Measurements from ENCODE around the gene KREMEN1.

The KREMEN1 gene

DNA sequence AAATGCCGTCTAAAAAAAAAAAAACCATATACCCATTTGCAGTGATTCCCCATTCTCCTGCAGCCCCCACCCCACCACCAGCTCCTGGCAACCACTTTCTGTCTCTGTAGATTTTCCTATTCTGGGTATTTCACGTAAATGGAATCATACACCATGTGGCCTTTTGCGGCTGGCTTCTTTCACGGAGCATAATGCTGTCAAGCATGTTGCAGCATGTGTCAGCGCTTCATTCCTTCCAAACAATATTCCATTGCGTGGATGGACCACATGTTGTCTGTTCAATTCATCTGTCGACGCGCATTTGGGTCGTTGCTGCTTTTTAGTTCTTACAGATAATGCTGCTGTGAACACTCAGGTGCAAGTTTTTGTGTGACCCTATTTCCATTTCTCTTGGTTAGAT, 118.1 kb downstream of the KREMEN1 start:
- in situ Hi-C loops (cut with HindIII; ENCODE audit: low sequenced_read_pairs) = no loop called here
- TF ChIP-seq, protein P1, sequence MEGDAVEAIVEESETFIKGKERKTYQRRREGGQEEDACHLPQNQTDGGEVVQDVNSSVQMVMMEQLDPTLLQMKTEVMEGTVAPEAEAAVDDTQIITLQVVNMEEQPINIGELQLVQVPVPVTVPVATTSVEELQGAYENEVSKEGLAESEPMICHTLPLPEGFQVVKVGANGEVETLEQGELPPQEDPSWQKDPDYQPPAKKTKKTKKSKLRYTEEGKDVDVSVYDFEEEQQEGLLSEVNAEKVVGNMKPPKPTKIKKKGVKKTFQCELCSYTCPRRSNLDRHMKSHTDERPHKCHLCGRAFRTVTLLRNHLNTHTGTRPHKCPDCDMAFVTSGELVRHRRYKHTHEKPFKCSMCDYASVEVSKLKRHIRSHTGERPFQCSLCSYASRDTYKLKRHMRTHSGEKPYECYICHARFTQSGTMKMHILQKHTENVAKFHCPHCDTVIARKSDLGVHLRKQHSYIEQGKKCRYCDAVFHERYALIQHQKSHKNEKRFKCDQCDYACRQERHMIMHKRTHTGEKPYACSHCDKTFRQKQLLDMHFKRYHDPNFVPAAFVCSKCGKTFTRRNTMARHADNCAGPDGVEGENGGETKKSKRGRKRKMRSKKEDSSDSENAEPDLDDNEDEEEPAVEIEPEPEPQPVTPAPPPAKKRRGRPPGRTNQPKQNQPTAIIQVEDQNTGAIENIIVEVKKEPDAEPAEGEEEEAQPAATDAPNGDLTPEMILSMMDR (IDR thresholded peaks at IDR 0.05; ENCODE audit: low read depth, low read length) = no peak
- no peak for DNase-seq (ENCODE audit: low read depth, low spot score)
- no peak overlapping the region for H3K4me3 ChIP-seq (ENCODE audit: low read depth, low read length)

DNA sequence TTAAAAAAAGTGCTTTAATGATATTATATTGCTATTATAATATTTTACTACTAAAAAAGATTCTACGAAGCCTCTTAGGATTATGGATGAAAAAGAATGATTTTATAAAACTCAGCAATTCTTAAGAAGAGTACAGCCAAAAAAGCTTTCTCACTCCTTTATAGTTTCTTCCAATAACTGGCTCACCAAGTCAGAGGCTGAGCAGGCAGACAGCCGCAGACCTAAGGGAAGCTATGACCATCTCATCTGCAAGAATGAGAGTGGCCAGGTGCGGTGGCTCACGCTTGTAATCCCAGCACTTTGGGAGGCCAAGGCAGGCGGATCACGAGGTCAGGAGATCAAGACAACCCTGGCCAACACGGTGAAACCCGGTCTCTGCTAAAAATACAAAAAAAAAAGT, 120.2 kb downstream of the KREMEN1 start:
- DNase-seq (ENCODE audit: low read depth, low spot score) = no peak
- TF ChIP-seq, protein P1 (IDR thresholded peaks at IDR 0.05; ENCODE audit: low read depth, low read length) = no peak
- no peak overlapping the region for H3K4me3 ChIP-seq (ENCODE audit: low read depth, low read length)
- in situ Hi-C loops (cut with HindIII; ENCODE audit: low sequenced_read_pairs) = no loop called here

DNA sequence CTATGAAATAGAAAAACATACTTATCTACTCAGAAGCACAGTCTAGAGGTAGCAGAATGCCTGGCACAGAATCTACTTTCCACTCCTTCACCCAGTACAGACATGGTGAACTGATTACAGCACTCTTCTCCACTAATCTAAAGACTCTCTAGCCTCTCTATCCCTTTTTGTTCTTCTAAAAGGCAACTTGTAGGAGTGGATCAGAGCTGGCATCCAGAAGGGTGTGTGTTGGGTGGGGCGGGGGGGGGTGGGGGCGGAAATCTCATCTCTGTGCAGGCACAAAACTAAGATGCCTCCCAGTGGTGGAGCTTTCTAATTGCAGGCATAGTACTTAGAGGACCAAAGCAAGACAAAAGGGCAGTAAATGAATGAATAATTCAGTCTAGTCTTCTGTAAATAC, 121.3 kb downstream of the KREMEN1 start:
- TF ChIP-seq, protein P1 (IDR thresholded peaks at IDR 0.05; ENCODE audit: low read depth, low read length) = no peak
- in situ Hi-C loops (cut with HindIII; ENCODE audit: low sequenced_read_pairs) = no loop called here
- H3K4me3 ChIP-seq (ENCODE audit: low read depth, low read length) = no peak overlapping the region
- no peak for DNase-seq (ENCODE audit: low read depth, low spot score)

- TF ChIP-seq, protein P1 (IDR thresholded peaks at IDR 0.05; ENCODE audit: low read depth, low read length) = no peak
Measured at GRCh38 chr22:29195118-29195963, 122.5 kb downstream of the KREMEN1 start.

DNA sequence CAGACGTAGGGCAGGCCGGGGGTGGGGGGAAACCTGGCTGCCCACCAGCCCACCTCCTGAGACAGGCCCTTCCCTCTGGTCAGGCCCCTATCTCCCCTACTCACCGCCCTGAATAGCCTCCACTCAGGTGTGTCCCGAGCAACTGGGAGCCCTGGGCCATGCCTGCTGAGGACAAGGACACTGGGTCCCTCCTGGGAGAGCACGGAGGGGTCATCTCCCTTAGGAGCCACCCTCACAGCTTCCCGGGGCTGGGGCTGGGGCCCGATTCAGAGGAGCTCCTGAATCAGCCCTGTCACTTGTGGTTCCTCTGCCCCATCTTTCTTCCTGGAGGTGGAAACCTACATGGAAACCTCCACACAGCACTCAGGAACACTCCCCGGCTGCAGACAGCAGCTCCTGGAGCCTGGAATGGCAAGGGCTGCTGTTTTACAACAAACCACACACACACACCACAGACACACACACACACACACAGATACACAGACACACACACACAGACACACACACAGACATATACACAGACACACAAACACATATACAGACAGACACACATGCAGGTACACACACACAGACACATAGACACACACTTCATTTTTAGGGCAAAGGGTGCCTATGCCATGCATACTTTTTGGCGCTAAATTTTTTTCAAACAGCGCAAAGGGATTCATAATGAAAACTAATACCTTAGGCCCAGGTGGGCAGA, 123.3 kb downstream of the KREMEN1 start:
- DNase-seq (ENCODE audit: low read depth, low spot score) = no peak
- in situ Hi-C loops (cut with HindIII; ENCODE audit: low sequenced_read_pairs) = no loop called here
- TF ChIP-seq, protein P1 (IDR thresholded peaks at IDR 0.05; ENCODE audit: low read depth, low read length) = no peak
- H3K4me3 ChIP-seq (ENCODE audit: low read depth, low read length) = no peak overlapping the region

More at GRCh38 chr22:29195118-29195963, 122.5 kb downstream of the KREMEN1 start:
- DNase-seq (ENCODE audit: low read depth, low spot score) = no peak
- no peak overlapping the region for H3K4me3 ChIP-seq (ENCODE audit: low read depth, low read length)
- in situ Hi-C loops (cut with HindIII; ENCODE audit: low sequenced_read_pairs) = no loop called here

GRCh38 chr22:29197096-29197495, 124.3 kb downstream of the KREMEN1 start:
- no peak for DNase-seq (ENCODE audit: low read depth, low spot score)
- H3K4me3 ChIP-seq (ENCODE audit: low read depth, low read length) = no peak overlapping the region
- in situ Hi-C loops (cut with HindIII; ENCODE audit: low sequenced_read_pairs) = no loop called here
- TF ChIP-seq, protein P1 (IDR thresholded peaks at IDR 0.05; ENCODE audit: low read depth, low read length) = no peak

All from astrocyte of the spinal cord (primary cell).